H9 (cell line): ENCODE measurements around the gene MYO7B. TPM values are rescaled to one million over a fixed set of nuclear protein-coding genes. Genes with fewer than 3 reads are reported as not detected.

Experiments
- DNase-seq: peaks from one replicate; pipeline ENCODE4 v3.0.0-alpha.2; 2017
- H2AFZ ChIP-seq: one replicate; pipeline ENCODE4 v1.6.1; 2013; ENCODE audit warnings: mild to moderate bottlenecking, low read length, control low read depth, moderate library complexity
- H2AK5ac ChIP-seq: 2 replicates; pipeline ENCODE4 v1.6.1; 2013; ENCODE audit warnings: low read length, control low read depth, mixed read lengths; ENCODE audit not compliant: insufficient read length
- H2BK120ac ChIP-seq: one replicate; pipeline ENCODE4 v1.6.1; 2013; ENCODE audit warnings: low read depth, mild to moderate bottlenecking, low read length, control low read depth, inconsistent platforms; ENCODE audit not compliant: poor library complexity, severe bottlenecking
- H2BK12ac ChIP-seq: 2 replicates; pipeline ENCODE4 v1.6.1; 2013; ENCODE audit warnings: low read length, control low read depth, mixed read lengths, low read depth; ENCODE audit not compliant: insufficient read length
- H2BK15ac ChIP-seq: 2 replicates; pipeline ENCODE4 v1.6.1; 2013; ENCODE audit warnings: low read depth, low read length, control low read depth
- H2BK20ac ChIP-seq: one replicate; pipeline ENCODE4 v1.6.1; 2013; ENCODE audit warnings: low read depth, mild to moderate bottlenecking, low read length, control low read depth, inconsistent platforms; ENCODE audit not compliant: poor library complexity, severe bottlenecking
- H2BK5ac ChIP-seq: 2 replicates; pipeline ENCODE4 v1.6.1; 2013; ENCODE audit warnings: low read length, control low read depth, mixed read lengths; ENCODE audit not compliant: insufficient read length
- H3K14ac ChIP-seq: 2 replicates; pipeline ENCODE4 v1.6.1; 2013; ENCODE audit warnings: low read length, control low read depth; ENCODE audit not compliant: insufficient read depth
- H3K18ac ChIP-seq: 2 replicates; pipeline ENCODE4 v1.6.1; 2013; ENCODE audit warnings: low read depth, mild to moderate bottlenecking, mixed read lengths, low read length, control low read depth; ENCODE audit not compliant: insufficient read length
- H3K23ac ChIP-seq: 2 replicates; pipeline ENCODE4 v1.6.1; 2013; ENCODE audit warnings: low read length, control low read depth, mixed read lengths, low read depth; ENCODE audit not compliant: insufficient read length
- H3K23me2 ChIP-seq: 2 replicates; pipeline ENCODE4 v1.6.1; 2013; ENCODE audit warnings: low read depth, mild to moderate bottlenecking, mixed read lengths, low read length, control low read depth; ENCODE audit not compliant: insufficient read length, poor library complexity, severe bottlenecking
- H3K27ac ChIP-seq: 2 replicates; pipeline ENCODE4 v1.5.1; 2013; ENCODE audit warnings: low read length, control low read depth, mixed read lengths, low read depth; ENCODE audit not compliant: insufficient read length
- H3K27me3 ChIP-seq: 2 replicates; pipeline ENCODE4 v1.6.1; 2013; ENCODE audit warnings: low read length, control low read depth, inconsistent platforms; ENCODE audit not compliant: insufficient read depth
- H3K4ac ChIP-seq: 2 replicates; pipeline ENCODE4 v1.6.1; 2013; ENCODE audit warnings: low read depth, mild to moderate bottlenecking, control low read depth, inconsistent platforms, low read length, moderate library complexity
- H3K4me1 ChIP-seq: 2 replicates; pipeline ENCODE4 v1.6.1; 2013; ENCODE audit warnings: low read length, control low read depth, inconsistent platforms; ENCODE audit not compliant: insufficient read depth
- H3K4me2 ChIP-seq: 2 replicates; pipeline ENCODE4 v1.6.1; 2013; ENCODE audit warnings: low read length, control low read depth, mixed read lengths; ENCODE audit not compliant: insufficient read length, insufficient read depth
- H3K56ac ChIP-seq: 2 replicates; pipeline ENCODE4 v1.6.1; 2013; ENCODE audit warnings: low read depth, mild to moderate bottlenecking, mixed read lengths, low read length, control low read depth; ENCODE audit not compliant: insufficient read length
- H3K79me1 ChIP-seq: 2 replicates; pipeline ENCODE4 v1.6.1; 2013; ENCODE audit warnings: low read depth, mild to moderate bottlenecking, moderate library complexity, low read length, control low read depth, inconsistent platforms; ENCODE audit not compliant: insufficient read depth, poor library complexity, severe bottlenecking
- H3K79me2 ChIP-seq: 2 replicates; pipeline ENCODE4 v1.6.1; 2013; ENCODE audit warnings: low read length, control low read depth, inconsistent platforms; ENCODE audit not compliant: insufficient read depth
- H3K9ac ChIP-seq: 2 replicates; pipeline ENCODE4 v1.6.1; 2013; ENCODE audit warnings: low read length, control low read depth, mixed read lengths; ENCODE audit not compliant: insufficient read length; ENCODE audit errors: extremely low read depth
- H3K9me3 ChIP-seq: one replicate; pipeline ENCODE4 v1.6.1; 2013; ENCODE audit warnings: low read depth, low read length, inconsistent platforms; ENCODE audit not compliant: control insufficient read depth
- H3T11ph ChIP-seq: one replicate; pipeline ENCODE4 v1.6.1; 2013; ENCODE audit warnings: mild to moderate bottlenecking, low read length, control low read depth, inconsistent platforms
- H4K20me1 ChIP-seq: one replicate; pipeline ENCODE4 v1.6.1; 2013; ENCODE audit not compliant: control insufficient read depth, insufficient read length, insufficient read depth
- H4K5ac ChIP-seq: 2 replicates; pipeline ENCODE4 v1.6.1; 2013; ENCODE audit warnings: low read depth, mild to moderate bottlenecking, mixed read lengths, low read length, control low read depth; ENCODE audit not compliant: insufficient read length
- H4K8ac ChIP-seq: replicated peaks from 2 replicates; pipeline ENCODE4 v1.6.1; 2013; ENCODE audit warnings: low read length, control low read depth, mixed read lengths, low read depth; ENCODE audit not compliant: insufficient read length
- H4K91ac ChIP-seq: 2 replicates; pipeline ENCODE4 v1.6.1; 2013; ENCODE audit warnings: low read depth, mild to moderate bottlenecking, moderate library complexity, mixed read lengths, low read length, control low read depth; ENCODE audit not compliant: insufficient read length
- H3K27ac Mint-ChIP-seq, 3 experiments: 2 replicates in 2 of 3; 3 replicates in 1 of 3; pipeline ENCODE4 v1.8.0; 2020 to 2021; ENCODE audit warnings: mixed read lengths in 3 of 3, mild to moderate bottlenecking in 1 of 3, moderate library complexity in 1 of 3
- H3K27me3 Mint-ChIP-seq: 2 replicates; pipeline ENCODE4 v1.8.0; 2021; ENCODE audit warnings: low read depth, mild to moderate bottlenecking, moderate library complexity, mixed read lengths
- H3K36me3 Mint-ChIP-seq, 3 experiments: 2 replicates in 2 of 3; 3 replicates in 1 of 3; pipeline ENCODE4 v1.8.0; 2020 to 2021; ENCODE audit warnings: low read depth in 3 of 3, mixed read lengths in 3 of 3; ENCODE audit not compliant: insufficient read depth in 1 of 3
- H3K4me1 Mint-ChIP-seq, 2 experiments: 2 replicates each; pipeline ENCODE4 v1.8.0; 2020; ENCODE audit warnings: mixed read lengths in 2 of 2
- H3K4me3 Mint-ChIP-seq, 2 experiments: 2 replicates in 1 of 2; 3 replicates in 1 of 2; pipeline ENCODE4 v1.8.0; 2020 to 2021; ENCODE audit warnings: mild to moderate bottlenecking in 2 of 2, mixed read lengths in 2 of 2, moderate library complexity in 1 of 2
- H3K9me3 Mint-ChIP-seq, 2 experiments: 2 replicates in 1 of 2; 3 replicates in 1 of 2; pipeline ENCODE4 v1.8.0; 2020; ENCODE audit warnings: mild to moderate bottlenecking in 2 of 2, mixed read lengths in 2 of 2, moderate library complexity in 1 of 2
- CTCF ChIP-seq: fragments of 200-600 bp; sonication (generic); conservative IDR thresholded peaks from 3 replicates; pipeline ENCODE4 v1.8.0; 2021; ENCODE audit warnings: antibody characterized with exemption, mild to moderate bottlenecking
- WGBS: extraction: QIAGEN DNeasy Blood & Tissue Kit; methylation state at CpG from one replicate; pipeline ENCODE4 v1.1.7; 2013; ENCODE audit warnings: missing lambda C conversion rate, low lambda C conversion rate, mixed read lengths; ENCODE audit not compliant: insufficient read length; ENCODE audit errors: extremely low coverage; 5-methylcytosine and 5-hydroxymethylcytosine counted together
- total RNA-seq: library from RNA; stranded (reverse); gene quantifications from 2 replicates; pipeline ENCODE4 v1.2.1, GENCODE V29; 2021

The MYO7B gene
- total RNA-seq, 1 experiment from 2014 or later, result not detected

- H4K91ac ChIP-seq, result no peak overlapping the region
- Mint-ChIP-seq H3K27ac (no peak overlapping the region), H3K4me3 (no peak overlapping the region), H3K27me3 (no peaks in the 10 kb centered on the region), H3K9me3 (no peaks in the 10 kb centered on the region; a peak in 1 of 5 replicates), H3K4me1 (peaks cover 2 to 3% of the 10 kb centered on the region in 2 experiments; a peak in 2 of 4 replicates), H3K36me3 (no peaks in the 10 kb centered on the region)
- H2BK12ac ChIP-seq, result no peak overlapping the region
- no peak overlapping the region for H4K5ac ChIP-seq
- no peak overlapping the region for H3K4me2 ChIP-seq
- H3K56ac ChIP-seq, result no peak overlapping the region
- no peaks in the 10 kb centered on the region for H3K79me1 ChIP-seq
- no peak overlapping the region for H2BK20ac ChIP-seq
- no peak overlapping the region for H2BK15ac ChIP-seq
- H3K9me3 ChIP-seq, result no peaks in the 10 kb centered on the region
- H2BK120ac ChIP-seq, result no peak overlapping the region
- H3K18ac ChIP-seq, result no peak overlapping the region
- no peak overlapping the region for H3T11ph ChIP-seq
- H3K14ac ChIP-seq, result no peak overlapping the region
- H3K4me1 ChIP-seq, result no peaks in the 10 kb centered on the region
- H3K23ac ChIP-seq, result no peak overlapping the region
- WGBS, result no CpG with 5 or more reads among the region's 14 CpGs
- no peak overlapping the region for H3K4ac ChIP-seq
- no peak overlapping the region for H2BK5ac ChIP-seq
- no peak overlapping the region for H4K8ac ChIP-seq
- no peak for DNase-seq
- H3K79me2 ChIP-seq, result no peaks in the 10 kb centered on the region
- H3K27me3 ChIP-seq, result no peaks in the 10 kb centered on the region
- H4K20me1 ChIP-seq, result no peaks in the 10 kb centered on the region
- no peak overlapping the region for H3K9ac ChIP-seq
- no peaks in the 10 kb centered on the region for H3K23me2 ChIP-seq
- no peak overlapping the region for H2AK5ac ChIP-seq
- no peak overlapping the region for H2AFZ ChIP-seq
- H3K27ac ChIP-seq, result no peak overlapping the region
- TF ChIP-seq CTCF, result no peak
Measured at GRCh38 chr2:127596311-127597045, 61.0 kb downstream of the MYO7B start.
